Mucosa of descending colon (tissue), 3 donors: ENCODE data around the gene PRKAR2B. TPM values are rescaled to one million over a fixed set of nuclear protein-coding genes. Genes with fewer than 3 reads are reported as not detected.

Experiments used
- ATAC-seq: fragments of 200-7000 bp; cut with Tn5 transposase; one replicate; pipeline ENCODE4 v1.9.1; 2020; ENCODE audit warnings: mild to moderate bottlenecking, moderate library complexity
- DNase-seq, 3 donors: peaks; one replicate each; pipeline ENCODE4 v3.0.0-alpha.2; 2020
- H3K36me3 ChIP-seq: fragments of 200-600 bp; one replicate; pipeline ENCODE4 v1.8.0; 2021; ENCODE audit warnings: low read depth, mild to moderate bottlenecking
- H3K4me1 ChIP-seq: fragments of 200-600 bp; one replicate; pipeline ENCODE4 v1.8.0; 2021; ENCODE audit warnings: low read depth, mild to moderate bottlenecking
- H3K4me3 ChIP-seq: fragments of 200-600 bp; one replicate; pipeline ENCODE4 v1.8.0; 2021; ENCODE audit warnings: mild to moderate bottlenecking
- H3K9me3 ChIP-seq: fragments of 200-600 bp; one replicate; pipeline ENCODE4 v1.8.0; 2021; ENCODE audit warnings: mild to moderate bottlenecking
- intact Hi-C, 2 donors: fragments of 100-400 bp; cut with DNase I in 1 of 2; cut with micrococcal nuclease in 1 of 2; formaldehyde crosslinking; loops; one replicate each; pipeline versions ENCODE4 v1.11.0 to v1.11.1; 2022; cut with DNase I, micrococcal nuclease
- total RNA-seq, 3 donors: library from RNA; stranded (reverse); fragmentation: NEBNext Ultra II Directional in 2 of 3; extraction: Animal tissue kit (Norgen Biotek cat#: 25700) in 2 of 3; gene quantifications; one replicate each; pipeline versions ENCODE4 v1.2.1 to v1.2.4, GENCODE V29; 2021 to 2023
- TF ChIP-seq, protein P1 (sequence below): fragments of 200-600 bp; IDR thresholded peaks from one replicate; pipeline ENCODE4 v1.8.0; 2022; ENCODE audit warnings: antibody characterized with exemption, mild to moderate bottlenecking
- donor health status: DM: no; HTN: no; CAD: no; lungs with moderate emphysema.
- donor health status: DM: no; HTN: no; CAD: no.
- donor health status: DM: no; HTN: yes; CAD: no.

Gene PRKAR2B
- total RNA-seq, 3 donors from 2014 or later: 4.6 to 20.8 (median 6.4) TPM

DNA sequence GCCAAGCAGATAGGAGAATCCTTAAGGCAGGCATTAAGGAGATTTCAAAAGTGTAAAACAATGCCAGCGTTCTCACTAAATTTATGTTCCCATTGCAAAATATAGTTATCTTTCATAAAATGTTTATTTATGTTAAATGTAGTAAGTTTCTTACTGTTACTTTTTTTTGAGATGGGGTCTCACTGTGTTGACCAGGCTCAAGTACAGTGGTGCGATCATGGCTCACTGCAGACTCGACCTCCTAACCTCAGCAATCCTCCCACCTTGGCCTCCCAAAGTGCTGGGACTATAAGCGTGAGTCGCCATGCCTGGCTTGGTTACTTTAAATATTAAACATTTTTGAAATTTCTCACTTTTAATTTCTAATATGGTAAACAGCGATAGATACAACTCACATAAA is 31.8 kb upstream of the PRKAR2B start:
- Histone ChIP-seq H3K4me3 (no peak overlapping the region), H3K9me3 (no peaks in the 10 kb centered on the region), H3K36me3 (no peaks in the 10 kb centered on the region), H3K4me1 (no peaks in the 10 kb centered on the region)
- intact Hi-C loops: no loop called here
- DNase-seq (no peak), ATAC-seq (no peak)
- TF ChIP-seq, protein P1, sequence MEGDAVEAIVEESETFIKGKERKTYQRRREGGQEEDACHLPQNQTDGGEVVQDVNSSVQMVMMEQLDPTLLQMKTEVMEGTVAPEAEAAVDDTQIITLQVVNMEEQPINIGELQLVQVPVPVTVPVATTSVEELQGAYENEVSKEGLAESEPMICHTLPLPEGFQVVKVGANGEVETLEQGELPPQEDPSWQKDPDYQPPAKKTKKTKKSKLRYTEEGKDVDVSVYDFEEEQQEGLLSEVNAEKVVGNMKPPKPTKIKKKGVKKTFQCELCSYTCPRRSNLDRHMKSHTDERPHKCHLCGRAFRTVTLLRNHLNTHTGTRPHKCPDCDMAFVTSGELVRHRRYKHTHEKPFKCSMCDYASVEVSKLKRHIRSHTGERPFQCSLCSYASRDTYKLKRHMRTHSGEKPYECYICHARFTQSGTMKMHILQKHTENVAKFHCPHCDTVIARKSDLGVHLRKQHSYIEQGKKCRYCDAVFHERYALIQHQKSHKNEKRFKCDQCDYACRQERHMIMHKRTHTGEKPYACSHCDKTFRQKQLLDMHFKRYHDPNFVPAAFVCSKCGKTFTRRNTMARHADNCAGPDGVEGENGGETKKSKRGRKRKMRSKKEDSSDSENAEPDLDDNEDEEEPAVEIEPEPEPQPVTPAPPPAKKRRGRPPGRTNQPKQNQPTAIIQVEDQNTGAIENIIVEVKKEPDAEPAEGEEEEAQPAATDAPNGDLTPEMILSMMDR: no peak

DNA sequence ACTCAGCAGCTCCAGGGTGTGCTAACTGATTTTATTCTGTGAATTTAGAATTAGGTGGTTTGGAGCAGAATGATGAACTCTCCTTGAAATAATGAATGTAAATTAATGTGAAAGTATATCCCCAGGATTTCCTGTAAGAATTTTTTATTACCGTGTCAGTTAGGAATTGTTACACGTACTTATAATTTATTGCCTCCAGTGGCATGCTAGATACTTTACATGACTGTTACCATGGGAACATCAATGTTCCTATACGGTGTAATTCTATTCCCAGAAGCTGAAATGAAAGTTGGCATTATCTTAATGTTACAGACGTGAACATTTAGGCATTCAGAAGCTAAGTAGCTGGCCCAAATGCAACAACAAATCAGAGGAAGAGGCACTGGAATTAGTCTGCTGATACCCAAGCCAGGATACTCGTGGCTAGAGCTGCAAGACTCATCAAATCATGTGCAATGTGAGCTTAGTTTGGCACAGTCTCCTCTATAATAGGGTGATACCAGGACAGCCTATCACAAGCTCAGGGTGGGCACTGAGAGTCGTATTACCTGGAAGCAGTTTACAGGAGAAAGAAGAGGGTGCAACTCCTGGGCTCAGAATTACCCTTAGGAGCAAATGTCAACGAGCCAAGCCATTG is 30.0 kb upstream of the PRKAR2B start:
- intact Hi-C loops: no loop called here
- DNase-seq (no peak), ATAC-seq (no peak)
- Histone ChIP-seq H3K4me3 (no peak overlapping the region), H3K36me3 (no peaks in the 10 kb centered on the region), H3K4me1 (no peaks in the 10 kb centered on the region), H3K9me3 (no peaks in the 10 kb centered on the region)
- TF ChIP-seq, protein P1: no peak

DNA sequence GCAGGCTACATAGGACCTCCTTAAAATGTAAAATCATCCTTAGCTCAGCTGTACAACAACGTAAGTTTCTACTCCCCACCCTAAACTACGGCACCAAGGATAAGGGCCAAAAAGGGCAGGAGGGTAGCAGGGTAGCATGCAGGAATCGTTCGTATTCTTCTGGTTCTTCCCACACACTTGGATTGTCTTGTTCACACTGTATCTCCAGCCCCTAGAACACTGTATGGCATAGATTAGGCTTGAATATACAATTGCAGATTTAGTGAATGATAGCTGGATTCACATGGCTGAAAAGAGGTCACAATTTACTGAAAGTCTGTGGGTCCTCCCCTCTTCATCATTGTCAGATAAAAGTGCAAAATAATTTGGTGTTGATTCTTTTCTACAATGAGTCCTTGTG is 28.2 kb upstream of the PRKAR2B start:
- no peak overlapping the region for H3K4me3 ChIP-seq
- intact Hi-C loops: no loop called here
- DNase-seq: no peak
- no peaks in the 10 kb centered on the region for H3K9me3 ChIP-seq
- no peaks in the 10 kb centered on the region for H3K4me1 ChIP-seq
- ATAC-seq: no peak
- TF ChIP-seq, protein P1: no peak
- no peaks in the 10 kb centered on the region for H3K36me3 ChIP-seq

DNA sequence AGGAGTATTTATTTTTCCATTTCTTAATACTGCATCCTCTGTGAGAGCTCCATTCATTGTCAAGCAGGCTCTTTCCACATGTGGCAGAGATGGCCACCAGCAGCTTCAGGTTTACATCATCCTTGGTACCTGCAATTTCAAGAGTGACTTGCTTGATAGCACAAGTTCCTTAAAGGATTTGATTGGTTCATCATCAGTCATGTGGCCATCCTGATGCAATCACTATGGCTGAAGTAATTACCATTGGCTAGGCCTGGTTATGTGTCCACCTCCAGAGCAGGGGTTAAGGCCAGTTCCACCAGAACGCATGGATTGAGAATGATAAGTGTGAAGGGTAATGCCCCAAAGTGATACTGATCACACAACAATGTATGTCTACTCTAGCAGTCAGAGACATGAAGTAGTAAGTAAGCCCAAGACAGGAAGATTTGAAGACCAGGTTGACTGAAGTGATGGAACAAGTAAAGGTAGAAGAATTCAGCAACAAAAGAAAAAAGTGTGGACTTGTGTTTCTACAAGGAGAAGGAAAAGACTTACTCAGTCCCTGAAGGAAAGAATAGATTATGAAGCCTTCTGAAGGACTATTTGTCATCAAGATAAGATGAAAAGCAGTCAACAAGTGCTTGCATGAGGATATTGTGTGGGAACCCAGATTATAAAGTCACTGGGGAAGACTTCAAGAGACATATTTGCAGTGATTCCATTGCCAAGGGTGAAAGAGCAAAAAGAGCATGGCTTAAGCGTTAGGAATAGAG is 26.4 kb upstream of the PRKAR2B start:
- intact Hi-C loops: no loop called here
- no peak for DNase-seq
- H3K9me3 ChIP-seq: no peaks in the 10 kb centered on the region
- TF ChIP-seq, protein P1: no peak
- H3K4me1 ChIP-seq: no peaks in the 10 kb centered on the region
- no peaks in the 10 kb centered on the region for H3K36me3 ChIP-seq
- H3K4me3 ChIP-seq: no peak overlapping the region
- no peak for ATAC-seq

DNA sequence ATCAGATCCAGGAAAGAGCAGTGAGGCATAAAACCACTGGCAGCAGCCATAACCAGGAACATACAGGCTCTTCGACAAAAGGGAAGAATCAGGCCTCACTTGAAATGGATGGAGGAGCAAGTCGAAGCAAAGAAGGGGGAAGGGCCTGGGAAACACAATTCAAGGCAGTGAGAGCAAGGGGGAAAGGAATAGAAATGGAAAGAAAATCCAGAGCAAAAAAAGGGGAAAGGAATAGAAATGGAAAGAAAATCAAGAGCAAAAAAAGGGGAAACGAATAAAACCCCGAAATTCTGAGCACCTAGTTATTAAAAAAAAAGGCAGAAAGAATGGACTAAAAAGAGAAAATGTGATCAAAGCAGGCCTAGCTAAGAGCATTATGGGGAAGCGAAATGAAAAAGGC is 24.1 kb upstream of the PRKAR2B start:
- TF ChIP-seq, protein P1: no peak
- intact Hi-C loops: no loop called here
- Histone ChIP-seq H3K4me1 (no peaks in the 10 kb centered on the region), H3K36me3 (no peaks in the 10 kb centered on the region), H3K4me3 (no peak overlapping the region), H3K9me3 (no peaks in the 10 kb centered on the region)
- ATAC-seq: no peak
- DNase-seq: no peak
